ENCODE measurements around the gene GNAZ. TPM values are rescaled to one million over a fixed set of nuclear protein-coding genes. Genes with fewer than 3 reads are reported as not detected.

Gene GNAZ
- total RNA-seq, 1 experiment from 2014 or later, result 5.0 TPM

GRCh38 chr22:23084453-23085350 is 14.4 kb downstream of the GNAZ start:
- no peaks in the 10 kb centered on the region for H3K79me1 ChIP-seq (ENCODE audit: insufficient read depth, low read depth, low read length, poor library complexity, severe bottlenecking)
- H3K27ac ChIP-seq (ENCODE audit: insufficient read length, low read depth, low read length), result no peak overlapping the region
- no peak overlapping the region for H3K23ac ChIP-seq (ENCODE audit: insufficient read length, low read depth, low read length)
- H2BK20ac ChIP-seq (ENCODE audit: low read depth, low read length, poor library complexity, severe bottlenecking), result no peak overlapping the region
- no peak overlapping the region for H2AK5ac ChIP-seq (ENCODE audit: insufficient read length, low read length)
- no peak overlapping the region for H2BK15ac ChIP-seq (ENCODE audit: low read depth, low read length)
- no peak overlapping the region for H3K4me2 ChIP-seq (ENCODE audit: insufficient read depth, insufficient read length, low read length)
- H3K9me3 ChIP-seq (ENCODE audit: control insufficient read depth, low read depth, low read length), result no peaks in the 10 kb centered on the region
- H2BK5ac ChIP-seq (ENCODE audit: insufficient read length, low read length), result no peak overlapping the region
- Mint-ChIP-seq H3K27me3 (ENCODE audit: low read depth) (peaks cover 23% of the 10 kb centered on the region), H3K27ac (no peak overlapping the region), H3K4me1 (peaks cover 26 to 39% of the 10 kb centered on the region in 2 experiments), H3K4me3 (no peak overlapping the region), H3K9me3 (no peaks in the 10 kb centered on the region), H3K36me3 (ENCODE audit: insufficient read depth in 1 of 3, low read depth in 3 of 3) (no peaks in the 10 kb centered on the region)
- no peak overlapping the region for H4K91ac ChIP-seq (ENCODE audit: insufficient read length, low read depth, low read length)
- H3T11ph ChIP-seq (ENCODE audit: low read length), result no peak overlapping the region
- no peaks in the 10 kb centered on the region for H3K23me2 ChIP-seq (ENCODE audit: insufficient read length, low read depth, low read length, poor library complexity, severe bottlenecking)
- no peak overlapping the region for H3K9ac ChIP-seq (ENCODE audit: extremely low read depth, insufficient read length, low read length)
- whole genome bisulfite sequencing (ENCODE audit: extremely low coverage, insufficient read length, low lambda C conversion rate), result no CpG with 5 or more reads among the region's 14 CpGs
- no peaks in the 10 kb centered on the region for H3K27me3 ChIP-seq (ENCODE audit: insufficient read depth, low read length)
- H4K8ac ChIP-seq (replicated peaks; ENCODE audit: insufficient read length, low read depth, low read length), result no peak overlapping the region
- no peaks in the 10 kb centered on the region for H3K79me2 ChIP-seq (ENCODE audit: insufficient read depth, low read length)
- TF ChIP-seq, protein P1, sequence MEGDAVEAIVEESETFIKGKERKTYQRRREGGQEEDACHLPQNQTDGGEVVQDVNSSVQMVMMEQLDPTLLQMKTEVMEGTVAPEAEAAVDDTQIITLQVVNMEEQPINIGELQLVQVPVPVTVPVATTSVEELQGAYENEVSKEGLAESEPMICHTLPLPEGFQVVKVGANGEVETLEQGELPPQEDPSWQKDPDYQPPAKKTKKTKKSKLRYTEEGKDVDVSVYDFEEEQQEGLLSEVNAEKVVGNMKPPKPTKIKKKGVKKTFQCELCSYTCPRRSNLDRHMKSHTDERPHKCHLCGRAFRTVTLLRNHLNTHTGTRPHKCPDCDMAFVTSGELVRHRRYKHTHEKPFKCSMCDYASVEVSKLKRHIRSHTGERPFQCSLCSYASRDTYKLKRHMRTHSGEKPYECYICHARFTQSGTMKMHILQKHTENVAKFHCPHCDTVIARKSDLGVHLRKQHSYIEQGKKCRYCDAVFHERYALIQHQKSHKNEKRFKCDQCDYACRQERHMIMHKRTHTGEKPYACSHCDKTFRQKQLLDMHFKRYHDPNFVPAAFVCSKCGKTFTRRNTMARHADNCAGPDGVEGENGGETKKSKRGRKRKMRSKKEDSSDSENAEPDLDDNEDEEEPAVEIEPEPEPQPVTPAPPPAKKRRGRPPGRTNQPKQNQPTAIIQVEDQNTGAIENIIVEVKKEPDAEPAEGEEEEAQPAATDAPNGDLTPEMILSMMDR (conservative IDR thresholded peaks at IDR 0.05), result no peak
- no peak overlapping the region for H3K18ac ChIP-seq (ENCODE audit: insufficient read length, low read depth, low read length)
- H4K5ac ChIP-seq (ENCODE audit: insufficient read length, low read depth, low read length), result no peak overlapping the region
- H2AFZ ChIP-seq (ENCODE audit: low read length), result no peak overlapping the region
- H3K4ac ChIP-seq (ENCODE audit: low read depth, low read length), result no peak overlapping the region
- no peak overlapping the region for H3K14ac ChIP-seq (ENCODE audit: insufficient read depth, low read length)
- DNase-seq, result no peak
- H3K4me1 ChIP-seq (ENCODE audit: insufficient read depth, low read length), result no peaks in the 10 kb centered on the region; the same call in 1 of the 2 replicates
- H3K56ac ChIP-seq (ENCODE audit: insufficient read length, low read depth, low read length), result no peak overlapping the region
- no peaks in the 10 kb centered on the region for H4K20me1 ChIP-seq (ENCODE audit: control insufficient read depth, insufficient read depth, insufficient read length)
- no peak overlapping the region for H2BK120ac ChIP-seq (ENCODE audit: low read depth, low read length, poor library complexity, severe bottlenecking)
- no peak overlapping the region for H2BK12ac ChIP-seq (ENCODE audit: insufficient read length, low read depth, low read length)
